ENCODE results near the gene NLN. TPM values are rescaled to one million over a fixed set of nuclear protein-coding genes. Genes with fewer than 3 reads are reported as not detected.
A peak's percentile ranks its signal among the peaks of the same experiment; 100 is the strongest.
"Not testable (repeated sequence)": the region's sequence is repeated elsewhere in the genome, so short reads cannot be mapped to it uniquely, and the experiment has no call there.

The NLN gene
- total RNA-seq, 2 donors from 2014 or later: 13.5 to 32.2 TPM

DNA sequence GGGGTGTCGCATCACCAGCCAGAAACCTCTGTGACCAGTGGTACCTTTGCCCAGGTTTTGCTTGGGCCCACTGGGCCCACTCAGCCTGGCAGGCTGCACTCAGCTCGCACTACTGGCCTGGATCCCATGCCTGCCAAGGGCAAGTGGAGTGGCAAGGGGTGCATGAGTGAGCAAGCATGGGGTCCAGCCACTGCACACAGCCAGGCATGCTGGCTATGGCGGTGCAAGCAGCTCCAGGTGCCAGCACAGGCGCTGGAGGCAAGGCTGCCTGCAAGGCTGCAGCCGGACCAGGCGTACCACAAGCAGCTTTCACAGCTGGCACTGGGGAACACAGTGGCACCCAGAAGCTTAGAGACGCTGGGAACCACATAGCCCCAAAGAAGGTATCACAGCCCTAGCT lies 80.1 kb downstream of the NLN start:
- no peaks in the 10 kb centered on the region for H3K36me3 Mint-ChIP-seq (ENCODE audit: low read depth)
- H3K4me1 Mint-ChIP-seq: peaks cover 23% of the 10 kb centered on the region
- no peak overlapping the region for H3K4me3 Mint-ChIP-seq
- ATAC-seq (replicated peaks): no peak
- no peaks in the 10 kb centered on the region for H3K27me3 Mint-ChIP-seq
- no peak overlapping the region for H3K27ac Mint-ChIP-seq
- H3K9me3 Mint-ChIP-seq: peaks cover 4% of the 10 kb centered on the region

DNA sequence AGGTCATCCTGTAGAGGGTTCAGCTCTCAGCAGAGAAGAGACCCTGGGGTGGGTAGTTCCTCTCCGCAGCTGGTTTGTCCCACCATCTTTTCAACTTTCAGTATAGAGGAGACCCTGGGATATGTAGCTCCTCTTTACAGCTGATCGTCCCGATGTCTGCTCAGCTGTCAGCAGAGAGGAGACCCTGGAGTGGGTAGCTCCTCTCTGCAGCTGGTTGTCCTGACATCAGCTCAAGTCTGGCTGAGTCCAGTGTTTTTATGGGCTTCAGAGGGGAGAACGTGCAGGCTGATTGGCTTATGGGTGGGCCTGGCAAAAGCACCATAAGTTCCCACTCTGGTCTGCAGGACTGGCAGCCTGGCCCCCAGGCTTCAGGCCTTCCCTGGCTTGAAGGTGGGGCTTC lies 80.8 kb downstream of the NLN start:
- H3K4me1 Mint-ChIP-seq: peaks cover 21% of the 10 kb centered on the region
- no peak for ATAC-seq (replicated peaks)
- peaks cover 4% of the 10 kb centered on the region for H3K9me3 Mint-ChIP-seq
- no peaks in the 10 kb centered on the region for H3K36me3 Mint-ChIP-seq (ENCODE audit: low read depth)
- H3K4me3 Mint-ChIP-seq: no peak overlapping the region
- no peaks in the 10 kb centered on the region for H3K27me3 Mint-ChIP-seq
- H3K27ac Mint-ChIP-seq: no peak overlapping the region

DNA sequence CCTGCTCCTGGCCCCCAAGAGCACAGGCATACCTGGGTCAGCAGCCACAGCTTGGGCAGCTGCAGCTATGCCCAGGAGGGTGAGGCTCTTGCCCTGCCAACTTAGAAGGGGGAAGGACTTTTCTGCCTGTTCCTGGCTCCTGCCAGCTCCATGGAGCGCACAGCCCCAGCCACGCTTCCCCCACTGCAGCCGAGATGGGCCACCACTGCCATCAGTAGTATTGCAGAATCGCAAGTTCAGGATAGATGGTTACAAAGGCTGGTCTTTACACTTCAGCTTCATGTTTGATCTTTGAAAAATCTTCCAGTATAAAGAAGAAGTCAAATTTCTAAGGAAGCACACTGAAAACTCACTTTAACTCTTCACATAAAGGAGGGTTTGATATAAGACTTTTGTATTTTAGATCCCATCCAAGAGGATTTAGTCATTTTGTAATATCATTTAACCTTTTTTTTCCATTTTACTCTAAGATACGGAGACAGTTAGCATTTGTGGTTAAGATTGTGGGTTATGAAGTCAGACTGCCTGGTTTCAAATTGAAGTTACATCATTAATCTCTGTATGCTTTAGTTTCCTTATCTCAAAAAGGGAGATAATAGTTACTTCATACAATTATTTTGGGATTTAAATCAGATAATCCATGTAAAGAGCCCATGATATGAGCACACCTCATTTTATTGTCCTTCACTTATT lies 81.8 kb downstream of the NLN start:
- Mint-ChIP-seq H3K36me3 (ENCODE audit: low read depth) (peaks cover 3% of the 10 kb centered on the region), H3K4me1 (peaks cover 24% of the 10 kb centered on the region), H3K27me3 (no peaks in the 10 kb centered on the region), H3K27ac (peak overlapping the region; percentile 50), H3K4me3 (peak overlapping the region; percentile 8), H3K9me3 (peaks cover 4% of the 10 kb centered on the region)
- peak; percentile 77 for ATAC-seq (replicated peaks)

DNA sequence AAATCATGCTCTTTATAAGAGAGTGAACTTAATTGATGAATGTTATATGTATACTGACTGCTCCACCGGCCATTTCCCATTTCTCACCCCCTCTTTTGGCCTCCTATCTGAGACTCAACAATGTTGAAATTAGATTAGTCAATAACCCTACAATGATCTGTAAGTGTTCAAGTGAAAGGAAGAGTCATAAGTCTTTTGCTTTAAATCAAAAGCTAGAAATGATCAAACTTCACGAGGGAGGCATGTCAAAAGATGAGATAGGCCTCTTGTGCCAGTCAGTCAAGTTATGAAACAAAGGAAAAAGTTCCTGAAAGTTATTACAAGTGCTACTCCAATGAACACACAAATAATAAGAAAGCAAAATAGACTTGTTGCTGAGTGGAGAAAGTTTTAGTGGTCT lies 83.1 kb downstream of the NLN start:
- peaks cover 24% of the 10 kb centered on the region for H3K4me1 Mint-ChIP-seq
- peaks cover 15% of the 10 kb centered on the region for H3K36me3 Mint-ChIP-seq (ENCODE audit: low read depth)
- H3K9me3 Mint-ChIP-seq: peaks cover 4% of the 10 kb centered on the region
- peak; percentile 12 for ATAC-seq (replicated peaks)
- H3K27me3 Mint-ChIP-seq: no peaks in the 10 kb centered on the region
- no peak overlapping the region for H3K4me3 Mint-ChIP-seq
- peak overlapping the region; percentile 50 for H3K27ac Mint-ChIP-seq

DNA sequence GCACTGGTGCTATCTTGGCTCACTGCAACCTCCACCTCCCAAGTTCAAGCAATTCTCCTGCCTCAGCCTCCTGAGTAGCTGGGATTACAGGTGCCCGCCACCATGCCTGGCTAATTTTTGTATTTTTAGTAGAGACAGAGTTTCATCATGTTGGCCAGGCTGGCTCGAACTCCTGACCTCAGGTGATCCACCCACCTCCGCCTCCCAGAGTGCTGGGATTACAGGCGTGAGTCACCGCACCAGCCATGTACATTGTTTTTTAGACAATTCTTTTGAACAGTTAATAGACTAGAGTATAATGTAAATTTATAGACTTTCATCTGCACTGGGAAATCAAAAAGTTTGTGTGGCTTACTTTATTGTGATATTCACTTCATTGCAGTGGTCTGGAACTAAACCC lies 85.5 kb downstream of the NLN start:
- H3K9me3 Mint-ChIP-seq; H3K27me3 Mint-ChIP-seq; ATAC-seq (replicated peaks); H3K27ac Mint-ChIP-seq; H3K4me3 Mint-ChIP-seq: not testable (repeated sequence)
- Mint-ChIP-seq H3K36me3 (ENCODE audit: low read depth) (peaks cover 27% of the 10 kb centered on the region), H3K4me1 (peaks cover 20% of the 10 kb centered on the region)

DNA sequence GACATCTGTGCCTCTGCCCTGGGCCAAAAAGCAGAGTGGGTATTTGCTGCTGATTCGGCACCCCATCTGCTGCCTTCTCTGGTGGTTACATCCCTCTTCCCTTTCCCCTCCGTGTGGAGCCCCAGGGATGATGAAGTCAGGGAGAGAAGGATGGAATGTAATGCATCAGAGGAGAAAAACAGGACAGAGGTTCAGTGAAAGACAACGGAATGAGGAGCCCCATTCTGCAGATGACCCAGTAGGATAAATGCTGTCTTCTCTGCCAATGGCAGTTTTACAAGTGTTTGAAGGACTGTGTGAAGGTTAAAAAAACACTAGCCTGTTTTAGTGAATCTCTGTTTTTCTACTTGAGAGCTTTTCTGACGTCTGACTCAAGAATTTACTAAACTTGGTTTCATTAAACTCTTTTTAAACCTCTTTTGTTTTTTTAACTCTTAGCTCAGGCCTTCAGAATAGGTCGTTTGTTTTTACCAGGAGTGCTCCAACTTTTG lies 86.3 kb downstream of the NLN start:
- no peaks in the 10 kb centered on the region for H3K27me3 Mint-ChIP-seq
- H3K4me1 Mint-ChIP-seq: peaks cover 26% of the 10 kb centered on the region
- H3K9me3 Mint-ChIP-seq: peaks cover 4% of the 10 kb centered on the region
- no peak overlapping the region for H3K4me3 Mint-ChIP-seq
- H3K27ac Mint-ChIP-seq: no peak overlapping the region
- no peak for ATAC-seq (replicated peaks)
- H3K36me3 Mint-ChIP-seq (ENCODE audit: low read depth): peaks cover 27% of the 10 kb centered on the region

DNA sequence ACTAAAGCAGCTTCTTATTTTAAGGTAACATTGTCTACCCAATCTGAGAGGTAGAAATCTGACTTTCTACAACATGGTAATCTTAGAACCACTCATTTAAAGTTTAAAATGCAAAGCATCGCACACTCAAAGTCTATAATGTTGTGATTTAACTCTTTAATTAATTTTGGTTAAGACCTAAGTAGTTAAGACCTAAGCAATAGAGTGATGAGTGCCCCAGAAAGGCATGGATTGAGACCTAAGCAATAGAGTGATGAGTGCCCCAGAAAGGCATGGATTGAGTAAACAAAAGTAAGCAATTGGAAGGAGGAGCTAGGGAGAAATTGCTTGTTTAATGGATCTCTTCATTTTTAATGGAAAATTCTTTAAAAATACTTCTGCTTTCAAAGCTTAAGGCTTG lies 86.8 kb downstream of the NLN start:
- Mint-ChIP-seq H3K9me3 (peaks cover 4% of the 10 kb centered on the region), H3K27me3 (no peaks in the 10 kb centered on the region), H3K4me1 (peaks cover 24% of the 10 kb centered on the region), H3K27ac (no peak overlapping the region), H3K4me3 (no peak overlapping the region), H3K36me3 (ENCODE audit: low read depth) (peaks cover 27% of the 10 kb centered on the region)
- no peak for ATAC-seq (replicated peaks)

DNA sequence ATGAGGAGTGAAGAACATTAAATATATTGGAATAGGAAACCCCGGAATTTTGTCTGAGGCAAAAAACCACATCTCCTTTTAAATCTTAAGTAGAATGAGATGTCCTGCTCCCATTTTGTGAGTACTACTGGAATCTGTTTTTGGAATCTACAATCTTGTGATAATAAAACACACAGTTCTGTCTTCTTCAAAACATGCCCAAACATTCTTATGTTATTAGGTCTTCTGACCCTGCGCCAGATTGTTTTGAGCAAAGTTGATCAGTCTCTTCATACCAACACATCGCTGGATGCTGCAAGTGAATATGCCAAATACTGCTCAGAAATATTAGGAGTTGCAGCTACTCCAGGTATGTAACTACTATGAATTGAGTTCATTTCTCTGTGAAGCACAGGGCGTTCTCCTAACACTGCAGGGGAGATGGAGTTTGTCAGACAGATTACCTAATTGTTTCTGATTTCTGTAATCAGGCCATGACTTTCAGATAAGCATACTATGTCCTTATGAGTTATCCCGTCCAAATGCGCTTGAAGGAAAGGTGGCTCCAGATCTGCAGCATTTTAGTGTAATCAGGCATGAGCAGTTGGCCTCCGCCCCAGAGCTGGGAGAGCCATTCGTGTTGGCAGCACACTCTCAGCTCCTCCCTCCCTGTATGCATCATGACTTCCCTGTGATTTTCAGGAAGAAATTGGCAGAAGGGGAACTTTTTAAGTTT lies 88.0 kb downstream of the NLN start:
- Mint-ChIP-seq H3K4me1 (peaks cover 13% of the 10 kb centered on the region), H3K27me3 (no peaks in the 10 kb centered on the region), H3K9me3 (peaks cover 4% of the 10 kb centered on the region), H3K4me3 (no peak overlapping the region), H3K27ac (no peak overlapping the region), H3K36me3 (ENCODE audit: low read depth) (peaks cover 32% of the 10 kb centered on the region)
- ATAC-seq (replicated peaks): no peak

DNA sequence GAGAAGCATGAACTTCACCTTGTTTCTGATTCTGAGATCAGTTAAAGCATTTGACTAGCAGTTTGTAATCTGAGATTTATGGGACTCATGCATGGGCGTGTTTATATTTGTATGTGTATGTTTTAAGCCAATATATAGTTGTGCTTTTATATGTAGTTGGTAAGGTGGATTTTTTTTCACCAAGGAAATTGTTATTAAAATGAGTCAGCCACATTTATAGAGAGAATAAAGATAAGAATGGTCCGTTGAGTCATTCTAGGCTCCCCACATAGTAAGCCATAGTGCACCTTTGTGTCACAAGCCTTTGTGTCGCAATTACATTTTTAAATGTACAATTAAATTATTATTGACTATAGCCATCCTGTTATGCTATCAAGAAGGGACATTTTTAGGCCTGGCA lies 89.0 kb downstream of the NLN start:
- ATAC-seq (replicated peaks): no peak
- no peaks in the 10 kb centered on the region for H3K9me3 Mint-ChIP-seq
- no peak overlapping the region for H3K4me3 Mint-ChIP-seq
- H3K4me1 Mint-ChIP-seq: peaks cover 9% of the 10 kb centered on the region
- no peaks in the 10 kb centered on the region for H3K27me3 Mint-ChIP-seq
- peaks cover 34% of the 10 kb centered on the region for H3K36me3 Mint-ChIP-seq (ENCODE audit: low read depth)
- no peak overlapping the region for H3K27ac Mint-ChIP-seq

DNA sequence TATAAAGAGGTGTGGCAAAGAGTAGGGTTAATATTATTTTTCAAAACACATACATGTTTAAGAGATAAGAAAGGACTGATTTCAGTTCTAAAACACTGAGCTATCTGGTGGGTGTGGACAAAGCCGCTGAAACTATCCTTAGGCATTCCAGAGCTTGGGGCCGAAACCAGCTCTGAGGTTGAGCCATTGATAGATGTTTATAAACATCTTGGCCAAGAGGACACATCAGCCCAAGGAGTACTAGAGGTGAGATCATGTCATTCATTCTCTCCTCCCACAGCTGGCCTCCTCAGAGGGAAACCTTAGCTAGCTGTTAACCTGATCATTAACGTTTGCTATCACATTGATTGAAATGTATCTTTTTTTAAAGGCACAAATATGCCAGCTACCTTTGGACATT lies 89.9 kb downstream of the NLN start:
- ATAC-seq (replicated peaks): no peak
- peaks cover 9% of the 10 kb centered on the region for H3K4me1 Mint-ChIP-seq
- H3K4me3 Mint-ChIP-seq: no peak overlapping the region

DNA sequence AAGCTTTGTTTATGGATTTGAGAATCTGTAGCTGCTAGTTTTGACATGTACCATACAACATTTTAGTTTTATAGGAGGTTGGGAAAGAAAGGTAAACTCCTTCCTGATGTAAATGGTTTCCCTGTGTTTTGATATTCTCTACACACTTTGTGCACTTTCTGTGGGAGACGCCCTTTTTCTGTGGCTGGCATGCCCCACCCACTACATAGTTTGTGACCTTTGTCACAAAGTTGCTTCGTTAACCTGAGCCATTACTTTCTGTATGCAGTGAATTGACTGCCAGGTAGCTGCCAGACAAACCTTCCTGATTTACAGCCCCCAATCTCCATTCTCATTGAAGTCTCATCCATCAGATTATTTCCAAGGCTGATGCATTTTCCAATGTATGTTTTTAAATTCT lies 90.6 kb downstream of the NLN start:
- no peaks in the 10 kb centered on the region for H3K9me3 Mint-ChIP-seq
- peaks cover 37% of the 10 kb centered on the region for H3K36me3 Mint-ChIP-seq (ENCODE audit: low read depth)
- peak; percentile 68 for ATAC-seq (replicated peaks)
- peaks cover 9% of the 10 kb centered on the region for H3K4me1 Mint-ChIP-seq
- no peak overlapping the region for H3K4me3 Mint-ChIP-seq
- no peak overlapping the region for H3K27ac Mint-ChIP-seq
- no peaks in the 10 kb centered on the region for H3K27me3 Mint-ChIP-seq

More for the DNA sequence above, 89.9 kb downstream of the NLN start:
- no peaks in the 10 kb centered on the region for H3K9me3 Mint-ChIP-seq
- peaks cover 37% of the 10 kb centered on the region for H3K36me3 Mint-ChIP-seq (ENCODE audit: low read depth)
- no peak overlapping the region for H3K27ac Mint-ChIP-seq
- H3K27me3 Mint-ChIP-seq: no peaks in the 10 kb centered on the region

DNA sequence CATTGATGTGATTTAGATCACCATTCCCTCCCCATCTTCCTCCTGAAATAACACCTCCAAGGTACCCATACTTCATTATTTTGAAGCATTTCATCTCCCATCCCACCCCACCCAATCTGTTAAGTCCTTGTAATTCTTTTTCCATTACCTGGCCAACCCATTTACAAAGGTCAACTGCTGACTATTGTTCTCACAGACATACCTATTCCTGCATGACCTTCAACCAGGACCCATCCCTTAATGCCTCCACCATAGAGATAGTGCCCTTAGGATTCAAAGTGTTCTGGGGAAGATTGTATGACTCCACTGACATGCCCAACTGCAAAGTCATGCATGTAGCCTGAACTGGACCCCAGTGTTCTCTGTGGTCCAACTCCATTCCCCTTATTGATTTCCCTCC lies 91.2 kb downstream of the NLN start:
- Mint-ChIP-seq H3K27me3 (no peaks in the 10 kb centered on the region), H3K4me1 (peaks cover 9% of the 10 kb centered on the region), H3K4me3 (no peak overlapping the region), H3K9me3 (no peaks in the 10 kb centered on the region), H3K36me3 (ENCODE audit: low read depth) (peaks cover 37% of the 10 kb centered on the region), H3K27ac (no peak overlapping the region)
- no peak for ATAC-seq (replicated peaks)

DNA sequence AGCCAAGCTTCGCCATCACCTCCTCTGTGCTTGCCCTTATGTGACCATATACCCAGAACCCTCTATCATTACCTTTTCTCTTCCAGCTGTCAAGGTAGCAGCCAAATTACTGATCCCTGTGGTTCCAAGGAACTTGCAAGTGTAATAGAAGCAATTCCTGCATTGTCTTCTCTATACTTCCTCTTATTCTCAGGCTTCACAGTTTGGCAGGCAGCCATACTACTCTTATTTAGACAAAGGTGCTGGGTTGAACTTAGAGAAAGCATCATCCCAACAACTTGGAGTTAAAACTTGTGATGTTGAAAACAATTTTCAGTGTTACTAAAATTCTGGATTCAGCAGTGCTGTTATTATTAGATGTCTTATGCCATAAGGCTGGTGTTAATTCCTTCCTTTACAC lies 93.2 kb downstream of the NLN start:
- Mint-ChIP-seq H3K4me3 (no peak overlapping the region), H3K36me3 (ENCODE audit: low read depth) (peaks cover 21% of the 10 kb centered on the region), H3K27me3 (no peaks in the 10 kb centered on the region), H3K9me3 (no peaks in the 10 kb centered on the region), H3K4me1 (peaks cover 6% of the 10 kb centered on the region), H3K27ac (no peak overlapping the region)
- no peak for ATAC-seq (replicated peaks)

DNA sequence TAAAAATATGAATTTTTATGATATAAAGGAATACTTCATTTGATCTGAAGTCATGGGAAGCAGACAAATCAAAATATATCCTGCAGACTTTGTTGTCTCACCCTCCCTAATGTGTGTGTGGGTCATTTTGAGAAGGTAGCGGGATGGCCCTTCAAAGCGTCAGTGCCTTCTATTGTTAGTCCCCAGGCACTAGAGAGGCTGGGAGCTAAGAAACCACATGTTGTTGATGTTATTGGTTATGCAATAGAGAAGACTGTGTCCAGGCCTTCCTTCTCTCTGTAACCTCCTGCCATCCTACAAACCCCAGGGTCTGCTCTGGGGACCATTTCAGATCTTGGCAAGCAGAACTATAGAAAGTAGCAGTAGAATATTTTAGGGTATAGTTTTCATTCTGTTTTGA lies 94.7 kb downstream of the NLN start:
- Mint-ChIP-seq H3K27me3 (no peaks in the 10 kb centered on the region), H3K27ac (no peak overlapping the region), H3K4me1 (peaks cover 6% of the 10 kb centered on the region), H3K9me3 (no peaks in the 10 kb centered on the region), H3K36me3 (ENCODE audit: low read depth) (peaks cover 10% of the 10 kb centered on the region), H3K4me3 (no peak overlapping the region)
- ATAC-seq (replicated peaks): no peak

DNA sequence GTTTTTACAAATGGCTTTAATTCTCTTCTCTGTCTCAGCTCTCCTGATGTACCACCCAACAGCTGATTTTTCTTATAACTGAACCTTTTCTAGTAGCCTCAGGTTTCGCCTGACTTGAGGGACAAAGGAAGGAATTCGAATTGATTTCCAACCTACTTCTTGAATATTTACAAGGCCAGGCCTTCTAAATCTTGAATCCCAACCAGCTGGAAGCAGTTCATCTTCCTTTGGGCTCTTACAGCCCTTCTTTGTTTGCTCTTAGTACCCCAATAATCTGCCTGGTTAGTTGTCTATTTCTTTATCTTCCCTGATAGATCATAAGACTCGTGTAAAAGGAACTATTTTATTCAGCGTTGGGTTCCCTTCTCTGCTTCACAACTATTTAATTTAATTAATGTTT lies 95.9 kb downstream of the NLN start:
- Mint-ChIP-seq H3K9me3 (no peaks in the 10 kb centered on the region), H3K36me3 (ENCODE audit: low read depth) (peaks cover 10% of the 10 kb centered on the region)
- no peak for ATAC-seq (replicated peaks)

More for the DNA sequence above, 95.9 kb downstream of the NLN start:
- Mint-ChIP-seq H3K4me1 (peaks cover 1% of the 10 kb centered on the region), H3K27me3 (no peaks in the 10 kb centered on the region), H3K4me3 (no peak overlapping the region), H3K27ac (no peak overlapping the region)

Data from activated T-helper 17 cell treated with anti-CD3 and anti-CD28 coated beads, Interleukin-2, amount 50 U/mL, for 72 hours (primary cell).